ENCODE results near the gene POU2AF1.

Gene POU2AF1, protein sequence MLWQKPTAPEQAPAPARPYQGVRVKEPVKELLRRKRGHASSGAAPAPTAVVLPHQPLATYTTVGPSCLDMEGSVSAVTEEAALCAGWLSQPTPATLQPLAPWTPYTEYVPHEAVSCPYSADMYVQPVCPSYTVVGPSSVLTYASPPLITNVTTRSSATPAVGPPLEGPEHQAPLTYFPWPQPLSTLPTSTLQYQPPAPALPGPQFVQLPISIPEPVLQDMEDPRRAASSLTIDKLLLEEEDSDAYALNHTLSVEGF

DNA sequence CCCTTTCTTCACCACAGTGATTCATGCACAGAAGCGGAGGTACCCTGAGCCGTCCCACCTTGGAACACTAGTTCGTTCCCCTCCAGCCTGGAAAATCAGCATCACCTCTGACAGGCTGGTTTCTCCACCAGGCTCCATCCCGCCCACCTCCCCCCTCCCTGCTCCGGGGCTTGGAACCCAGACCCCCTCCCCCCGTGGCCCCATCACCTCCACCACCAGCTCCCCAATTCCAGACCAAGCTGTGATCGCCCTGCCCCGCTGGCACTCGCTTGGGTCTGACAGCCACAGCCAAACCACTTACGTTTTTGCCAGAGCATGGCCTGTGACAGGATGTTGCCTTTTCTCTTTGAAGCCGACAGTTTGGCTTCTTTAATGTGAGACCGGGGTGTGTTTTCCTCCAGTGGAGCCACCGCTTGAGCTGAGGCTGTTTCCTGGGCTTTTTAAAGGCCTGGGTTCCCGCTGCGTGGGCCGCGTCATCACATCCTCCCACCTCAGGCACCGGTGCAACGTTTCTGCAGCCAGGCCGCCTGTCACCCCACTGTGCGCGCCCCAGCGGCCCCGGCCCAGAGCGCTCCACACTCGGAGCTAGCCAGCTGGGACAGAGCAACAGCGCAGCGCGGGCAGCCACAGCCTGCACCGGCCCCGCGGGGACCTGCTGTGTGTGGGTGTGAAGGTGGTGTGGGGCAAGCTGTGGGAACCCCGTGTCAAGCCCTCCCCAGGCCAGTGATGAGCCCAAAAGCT lies at the start of gene POU2AF1:
Gene POU2AF1, minus strand, starts transcription at position 415 of the 741 bp plus-strand sequence. Its CDS starts 98 bp downstream, at position 317.
- DNase-seq, result peak; percentile 61

DNA sequence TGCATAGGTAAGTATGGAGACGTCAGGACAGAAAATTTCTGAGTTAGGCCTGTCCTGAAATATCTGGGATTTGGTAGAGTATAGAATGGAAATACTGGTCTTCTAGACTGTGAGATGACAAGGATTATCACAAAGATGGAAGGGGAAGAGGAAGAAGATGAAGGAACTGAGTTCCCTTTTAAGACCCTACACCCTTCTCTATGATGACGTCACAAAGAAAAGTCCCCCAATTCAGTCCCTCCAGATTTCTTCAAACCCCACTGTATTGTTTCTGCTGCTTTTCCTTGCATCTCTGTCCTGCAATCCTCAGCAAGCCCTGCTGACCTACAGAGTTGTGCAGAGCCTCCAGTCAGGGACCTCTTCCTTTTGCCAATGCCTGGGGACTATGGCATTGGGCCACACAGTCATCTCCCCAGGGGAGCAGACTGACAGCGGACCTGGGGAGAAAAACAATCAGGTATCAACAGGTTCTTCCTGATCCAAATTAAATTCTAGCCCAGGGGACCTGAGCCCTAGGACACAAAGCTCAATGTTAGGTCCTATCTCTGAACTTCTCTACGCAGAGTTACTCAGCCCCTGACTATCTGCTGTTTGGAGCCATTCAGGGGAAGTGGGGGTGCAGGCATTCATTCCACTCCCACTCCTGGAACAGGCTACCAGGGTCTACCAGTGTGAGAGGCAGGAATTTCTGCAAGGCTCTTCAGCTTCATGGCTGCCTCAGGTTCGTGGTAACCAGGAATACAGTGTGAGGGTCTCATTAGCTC lies 49.2 kb upstream of the POU2AF1 start:
- no peak for DNase-seq

DNA sequence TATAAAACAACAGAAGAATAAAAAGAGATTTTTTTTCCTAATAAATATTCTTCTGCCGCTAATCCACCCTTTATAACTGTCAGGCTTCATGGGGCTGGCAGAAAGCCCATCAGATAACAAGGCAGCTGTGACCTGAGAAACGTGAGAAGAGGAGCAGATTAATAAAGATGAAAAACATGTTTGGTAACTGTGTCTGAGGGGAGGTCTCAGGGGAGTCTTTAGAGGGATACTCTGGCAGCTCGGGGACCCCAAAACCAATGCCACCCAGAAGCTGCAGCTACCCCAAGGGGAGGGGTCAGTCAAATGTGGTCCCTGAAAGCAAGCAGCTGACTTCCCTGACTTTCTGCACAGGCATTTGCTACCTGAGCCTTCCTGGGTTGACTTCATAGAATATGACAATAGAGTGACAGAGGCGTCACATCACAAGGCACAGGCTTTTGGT lies 48.4 kb upstream of the POU2AF1 start:
- no peak for DNase-seq

DNA sequence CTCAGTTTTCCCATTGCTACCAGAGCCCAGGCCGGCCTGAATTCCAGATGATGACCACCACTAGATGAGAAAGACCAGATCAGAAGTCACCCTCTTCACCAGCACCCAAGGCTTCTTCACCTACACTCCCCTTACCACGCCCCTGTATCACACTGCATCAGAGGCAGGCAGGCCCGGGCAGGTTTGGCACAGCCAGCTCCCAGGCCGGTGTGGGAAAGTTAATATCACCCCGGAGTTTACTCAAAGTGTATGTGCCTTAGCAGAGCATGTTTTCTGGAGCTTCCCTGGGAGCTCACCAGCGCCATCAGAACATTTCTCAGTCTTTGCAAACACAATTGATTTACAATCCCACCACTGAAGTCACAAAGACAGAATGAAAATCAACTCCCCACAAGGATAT lies 47.5 kb upstream of the POU2AF1 start:
- DNase-seq, result no peak

DNA sequence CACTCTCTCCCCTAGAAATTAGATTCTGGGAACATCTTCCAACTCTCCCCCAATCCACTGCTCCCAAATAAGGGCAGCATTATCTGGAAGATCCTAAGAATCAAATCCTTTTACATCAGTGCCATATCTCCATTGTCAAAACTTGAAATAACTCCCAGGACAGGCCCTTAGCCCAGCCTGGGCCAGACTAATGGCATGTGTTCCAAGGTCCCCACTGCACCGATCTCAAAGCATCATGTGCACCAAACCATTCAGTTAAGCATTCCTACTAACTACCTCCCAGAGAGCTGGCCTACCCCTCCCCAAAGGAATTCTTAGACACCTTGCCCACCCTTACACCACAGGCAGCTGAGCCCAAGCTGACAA lies 44.2 kb upstream of the POU2AF1 start:
- DNase-seq, result no peak

DNA sequence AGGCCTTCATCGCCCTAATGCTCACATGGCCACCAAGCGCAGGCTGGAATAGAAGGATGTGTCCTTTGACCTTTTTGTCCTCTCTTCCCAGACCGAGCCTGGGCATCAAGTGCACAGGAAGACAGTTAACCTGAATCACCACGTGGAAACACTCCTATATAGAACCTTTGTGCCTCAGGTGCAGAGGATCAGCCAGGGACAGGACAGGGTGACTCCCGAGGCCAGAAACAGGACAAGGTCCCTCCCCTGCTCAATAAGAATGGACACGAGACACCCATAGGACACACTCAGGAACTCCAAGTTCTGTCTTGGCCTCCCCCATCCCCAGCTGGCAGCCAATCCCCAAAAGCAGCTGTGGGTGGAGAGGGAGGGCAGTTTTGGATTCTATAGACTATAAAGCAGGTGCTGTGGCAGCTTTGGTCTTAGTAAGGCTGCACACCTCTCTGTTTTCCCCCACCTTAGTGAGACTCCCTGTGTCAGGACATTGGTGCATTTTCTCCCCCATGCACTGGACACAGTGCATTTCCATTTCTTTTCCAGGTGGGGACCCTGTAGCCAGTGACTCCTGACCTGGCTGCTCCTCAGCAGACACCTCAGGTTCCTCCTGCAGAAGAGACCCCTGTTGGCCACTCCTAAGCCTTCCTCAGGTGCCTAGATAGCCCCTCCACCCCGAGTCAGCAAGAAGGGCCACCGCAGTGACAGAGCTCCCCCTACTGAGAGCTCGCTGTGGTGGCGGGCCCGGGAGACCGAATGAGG lies 43.6 kb upstream of the POU2AF1 start:
- peak; percentile 68 for DNase-seq

DNA sequence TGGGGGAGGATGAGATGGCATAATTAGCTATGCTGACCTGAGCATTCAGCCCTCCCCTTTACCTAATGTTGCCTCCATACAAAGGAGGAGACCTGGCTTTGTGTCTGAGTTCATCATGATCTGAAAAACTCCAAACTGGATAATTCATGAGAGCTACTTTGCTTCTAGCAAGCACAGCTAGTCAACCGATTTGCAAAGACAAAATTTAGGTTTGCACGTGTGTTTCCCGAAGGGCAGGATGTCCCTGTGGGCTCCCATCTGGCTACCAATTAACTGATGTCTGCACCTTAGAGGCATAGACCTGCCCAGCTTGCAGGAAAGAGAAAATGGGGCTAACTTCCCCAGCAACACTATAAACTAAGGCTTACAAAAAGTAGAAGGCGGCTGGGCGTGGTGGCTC lies 42.2 kb upstream of the POU2AF1 start:
- no peak for DNase-seq

DNA sequence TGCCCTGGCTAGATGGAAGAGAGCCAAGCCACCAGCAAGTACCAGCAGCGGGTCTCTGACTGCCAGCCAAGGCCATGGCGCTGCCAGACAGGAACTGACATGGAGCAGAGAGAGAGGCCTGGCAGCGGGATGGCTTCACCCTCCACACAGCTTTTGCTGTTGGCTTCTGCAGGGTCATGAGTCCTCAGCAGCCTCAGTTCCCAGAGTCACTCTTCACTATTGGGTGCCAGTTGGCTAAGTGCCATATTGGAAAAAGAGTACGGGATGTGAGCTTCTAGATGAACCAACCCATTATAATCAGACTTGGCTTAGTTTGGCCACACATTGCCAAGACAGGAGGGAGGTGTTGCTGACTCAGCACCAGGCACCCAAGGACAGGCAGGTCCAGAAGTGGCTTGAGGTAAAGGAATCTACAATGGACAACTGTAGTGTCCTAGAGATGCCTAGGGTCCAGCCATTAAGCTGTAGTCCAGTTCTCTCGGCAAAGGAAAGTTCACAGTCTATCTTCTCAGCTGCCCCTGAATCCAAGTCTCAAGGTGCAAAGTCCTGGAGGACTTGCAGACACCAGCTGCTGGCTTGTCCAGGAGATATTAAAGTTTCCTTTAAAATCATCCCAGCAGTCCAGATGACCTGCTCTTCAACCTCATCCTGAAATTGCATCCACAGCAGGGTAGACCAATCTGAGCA lies 40.7 kb upstream of the POU2AF1 start:
- DNase-seq, result no peak

DNA sequence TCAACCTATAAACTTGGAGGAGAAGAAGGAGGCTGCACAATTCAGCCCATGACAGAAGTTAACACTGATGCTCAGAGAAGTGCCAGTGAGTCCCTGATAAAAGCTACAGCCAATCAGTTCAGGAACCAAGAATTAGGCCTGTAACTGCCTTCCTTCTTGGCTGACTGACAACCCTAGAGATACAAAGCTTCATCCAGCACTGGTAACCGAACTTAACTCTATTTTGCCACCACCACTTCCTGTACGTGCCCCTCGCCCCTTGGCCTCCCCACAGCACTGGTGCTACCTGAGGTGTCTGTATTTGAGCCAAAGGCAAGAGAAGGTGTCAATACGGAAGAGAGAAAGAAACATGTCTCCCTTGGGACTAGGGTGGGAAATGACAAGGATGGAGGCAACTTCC lies 40.1 kb upstream of the POU2AF1 start:
- DNase-seq, result no peak

DNA sequence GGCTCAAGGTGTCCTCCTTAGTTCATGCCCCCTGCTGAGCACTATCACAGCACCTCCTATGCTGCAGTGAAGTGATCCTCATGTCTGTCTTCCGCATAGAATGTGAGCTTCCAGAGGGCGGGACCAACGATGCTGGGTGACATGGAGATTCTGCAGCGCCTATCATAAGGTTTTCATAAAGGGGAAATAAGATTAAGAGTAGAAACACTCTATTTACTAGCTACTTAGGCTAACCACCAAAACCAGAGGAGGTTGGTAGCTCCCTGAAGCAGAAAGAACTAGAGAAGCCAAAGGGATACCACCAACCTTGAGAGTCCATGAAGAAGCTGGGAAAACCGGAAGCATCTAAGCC lies 39.3 kb upstream of the POU2AF1 start:
- DNase-seq, result no peak

DNA sequence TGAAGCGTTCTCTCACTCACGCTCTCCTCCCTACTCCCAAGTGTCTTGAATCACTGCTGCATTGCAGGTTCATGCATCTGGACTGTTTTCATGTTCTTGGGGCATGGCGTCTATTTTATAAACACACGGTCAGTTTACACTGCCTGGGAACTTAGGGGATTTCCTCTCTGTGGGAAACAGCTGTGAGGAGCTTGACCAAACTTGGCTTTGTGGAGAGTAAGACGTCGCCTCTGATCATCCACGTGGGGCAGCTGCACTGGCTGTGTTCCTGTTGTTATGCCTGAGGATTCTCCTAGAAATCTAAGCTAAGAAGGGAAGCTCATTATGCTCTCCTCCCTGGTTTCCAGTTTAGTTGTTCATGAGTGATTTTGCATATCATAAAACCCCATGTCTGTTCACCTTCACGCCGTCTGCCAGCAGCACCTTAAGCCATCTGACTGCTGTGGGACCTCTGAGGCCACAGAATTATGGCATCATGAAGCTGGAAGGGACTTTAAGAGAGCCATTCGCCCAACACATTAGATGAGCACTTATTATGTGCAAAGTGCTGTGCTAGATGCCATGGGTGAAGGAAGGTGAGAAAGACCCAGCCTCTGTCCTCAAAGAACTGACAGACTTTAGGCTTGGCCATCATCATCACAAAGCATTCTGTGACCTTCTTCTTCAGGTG lies 38.8 kb upstream of the POU2AF1 start:
- no peak for DNase-seq

DNA sequence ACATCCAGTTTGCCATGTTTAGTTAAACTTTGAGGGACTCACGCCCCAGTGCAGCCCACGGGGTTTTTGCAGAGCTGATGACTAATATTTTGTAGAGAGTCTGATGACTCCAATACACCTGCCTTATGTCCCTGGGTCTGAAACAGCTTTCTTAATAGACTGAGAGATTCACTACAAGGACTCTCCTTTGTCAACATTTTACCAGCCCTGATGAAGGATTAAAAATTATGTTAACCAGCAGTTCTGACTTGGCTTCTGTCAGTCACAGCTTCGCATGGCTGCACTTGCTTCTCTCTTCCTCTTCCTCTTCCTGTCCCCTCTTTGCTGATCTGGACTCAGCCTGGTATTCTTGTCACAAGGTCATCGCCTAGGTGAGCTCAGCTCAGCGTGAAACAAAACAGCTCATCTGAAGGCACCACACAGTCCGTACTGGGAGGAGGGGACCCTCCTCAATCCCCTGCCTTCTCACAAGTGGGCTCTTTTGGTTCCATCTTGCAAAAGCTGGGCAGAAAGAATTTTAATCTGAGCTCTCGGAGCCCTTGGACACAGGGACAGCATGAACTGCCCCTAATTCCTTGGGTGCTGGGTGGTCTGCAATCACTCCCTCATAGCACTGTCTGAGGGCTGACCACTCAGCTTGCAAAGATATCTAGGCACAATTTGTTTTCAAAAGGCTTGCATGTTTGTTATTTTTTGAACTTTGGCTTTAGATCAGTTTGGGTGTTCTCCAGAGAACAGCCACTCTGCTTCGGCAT lies 38.1 kb upstream of the POU2AF1 start:
- peak; percentile 45 for DNase-seq

DNA sequence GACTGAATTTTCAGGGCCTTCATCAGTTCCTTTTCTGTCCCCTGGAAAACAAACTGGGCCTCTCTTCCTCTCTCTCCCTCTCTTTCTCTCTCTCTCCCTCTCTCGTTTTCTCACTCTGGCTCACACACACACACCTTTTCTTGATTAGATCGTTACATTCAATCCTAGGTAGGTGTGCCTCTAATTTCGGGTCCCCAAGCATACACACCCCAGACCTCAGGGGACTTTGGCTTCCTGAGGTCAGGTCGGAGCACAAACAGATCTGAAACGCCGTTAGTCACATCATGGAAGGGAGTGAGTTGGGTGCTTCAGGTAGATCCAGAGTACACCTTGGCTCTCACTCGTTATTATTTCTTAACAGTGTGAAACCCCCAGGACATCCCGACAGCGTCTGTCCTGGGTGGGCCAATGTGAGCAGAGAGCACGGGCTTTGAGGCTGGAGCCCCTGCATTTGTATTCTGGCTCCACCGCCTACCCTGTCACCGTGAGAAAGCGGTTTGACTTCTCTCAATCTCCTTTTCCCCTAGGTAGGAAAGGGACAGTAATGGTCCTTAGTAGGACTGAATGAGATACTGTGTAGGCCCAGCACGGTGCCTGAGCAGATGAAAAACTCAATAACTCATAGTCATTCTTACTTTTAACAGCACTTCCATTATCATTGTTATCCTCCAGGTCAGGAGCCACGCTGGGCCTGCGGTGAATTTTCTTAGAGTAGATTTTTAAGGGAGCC lies 37.3 kb upstream of the POU2AF1 start:
- no peak for DNase-seq

DNA sequence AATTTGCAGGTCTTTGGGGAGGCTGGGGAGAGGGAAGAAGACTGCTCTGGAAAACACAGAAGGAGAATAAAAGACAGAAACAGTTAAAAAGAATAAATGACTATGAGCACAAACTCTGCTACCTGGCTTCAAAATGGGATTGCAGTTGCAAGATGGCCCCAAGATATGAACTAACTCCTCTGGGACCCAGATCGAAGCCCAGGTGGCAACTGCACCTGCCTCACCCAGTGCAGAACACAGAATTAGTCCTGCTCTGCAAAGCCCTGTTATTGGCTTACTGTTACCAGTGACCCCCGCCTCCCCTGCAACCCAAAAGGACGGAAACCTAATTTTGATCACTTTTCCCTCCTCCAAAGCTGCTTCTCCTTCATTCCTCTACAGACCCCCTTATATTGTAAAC lies 35.9 kb upstream of the POU2AF1 start:
- DNase-seq, result no peak

DNA sequence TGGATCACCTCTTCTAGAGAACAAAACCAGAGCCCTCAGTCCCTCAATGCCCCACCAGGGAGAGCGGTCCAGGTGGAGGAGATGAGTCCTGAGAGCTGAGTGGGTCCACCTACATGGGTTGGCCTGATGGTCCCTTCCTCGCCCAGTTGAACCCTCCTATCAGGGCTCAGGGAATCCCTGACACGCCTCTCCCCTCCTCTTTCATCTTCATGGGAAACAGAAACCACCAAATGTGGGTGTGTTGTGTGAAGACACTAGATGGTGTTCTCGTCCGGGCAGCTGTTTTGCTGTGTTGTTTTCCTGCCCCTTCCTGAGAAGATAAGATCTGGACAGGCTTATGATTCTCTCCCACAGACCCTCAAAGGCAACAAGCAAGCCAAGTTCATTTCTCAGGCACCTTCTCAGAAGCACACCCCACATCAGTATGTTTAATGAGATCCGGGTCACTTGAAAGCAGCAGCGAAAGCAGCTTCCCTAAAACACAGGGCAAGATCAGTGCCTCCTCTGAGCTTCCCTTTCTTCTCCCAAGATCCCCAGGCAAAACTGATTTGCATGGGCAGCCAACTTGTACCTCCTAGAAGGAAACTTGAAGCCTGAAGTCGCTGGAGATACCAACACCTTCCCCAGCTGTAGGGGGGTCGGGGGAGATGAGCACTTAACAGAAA lies 35.3 kb upstream of the POU2AF1 start:
- DNase-seq, result no peak

DNA sequence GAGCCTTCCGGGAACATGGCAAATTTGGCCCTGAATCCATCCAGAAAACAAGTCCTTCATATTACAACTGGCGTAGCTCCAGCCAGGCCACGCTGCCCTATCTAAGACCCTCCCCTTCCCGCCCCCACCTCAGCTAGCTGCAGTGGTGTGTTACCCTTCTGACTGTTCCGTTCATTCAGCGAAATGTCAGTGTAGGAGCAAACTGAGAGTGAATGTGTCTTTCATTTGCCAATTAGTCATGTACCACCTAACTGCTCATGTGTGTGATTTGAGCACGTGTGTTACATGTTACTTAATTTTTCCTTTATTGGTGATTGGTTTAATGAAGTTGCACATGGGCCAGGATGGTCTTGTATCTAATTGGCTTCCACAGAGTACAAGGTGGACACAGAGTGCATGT lies 34.8 kb upstream of the POU2AF1 start:
- DNase-seq, result peak; percentile 44

DNA sequence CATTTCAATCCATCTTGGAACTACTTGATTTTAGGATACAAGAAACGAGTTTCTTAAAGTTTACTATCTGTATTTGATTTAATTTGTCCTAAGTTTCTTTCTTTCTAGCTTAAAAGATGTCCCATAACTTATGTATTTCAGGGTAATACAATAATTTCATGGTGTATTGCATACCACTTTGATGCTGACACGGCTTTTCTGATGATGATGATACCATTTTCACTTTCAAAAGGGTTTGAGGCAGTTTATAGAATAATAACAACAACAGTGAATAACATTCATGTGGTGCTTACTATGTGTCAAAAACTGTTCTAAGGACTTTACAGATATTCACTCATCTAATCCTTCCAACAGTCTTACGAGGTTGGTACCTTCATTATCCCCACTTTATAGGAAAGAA lies 33.2 kb upstream of the POU2AF1 start:
- DNase-seq, result no peak

DNA sequence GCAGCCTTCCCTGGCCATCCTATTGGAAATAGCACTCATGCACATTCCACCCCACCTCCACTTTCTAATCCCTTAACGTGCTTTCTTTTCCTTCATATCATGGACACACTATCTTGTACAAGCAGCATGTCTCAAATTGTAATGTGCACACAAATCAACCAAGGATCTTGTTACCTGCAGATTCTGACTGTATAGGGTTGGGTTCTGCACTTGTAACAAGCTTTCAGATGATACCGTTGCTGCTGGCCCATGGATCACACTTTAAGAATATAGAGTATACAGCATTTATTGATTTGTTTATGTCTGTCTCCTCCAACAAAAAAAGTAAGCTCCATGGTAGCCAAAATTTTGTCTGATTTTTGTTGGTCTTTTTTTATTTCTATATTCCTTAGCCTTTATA lies 32.4 kb upstream of the POU2AF1 start:
- DNase-seq, result no peak

DNA sequence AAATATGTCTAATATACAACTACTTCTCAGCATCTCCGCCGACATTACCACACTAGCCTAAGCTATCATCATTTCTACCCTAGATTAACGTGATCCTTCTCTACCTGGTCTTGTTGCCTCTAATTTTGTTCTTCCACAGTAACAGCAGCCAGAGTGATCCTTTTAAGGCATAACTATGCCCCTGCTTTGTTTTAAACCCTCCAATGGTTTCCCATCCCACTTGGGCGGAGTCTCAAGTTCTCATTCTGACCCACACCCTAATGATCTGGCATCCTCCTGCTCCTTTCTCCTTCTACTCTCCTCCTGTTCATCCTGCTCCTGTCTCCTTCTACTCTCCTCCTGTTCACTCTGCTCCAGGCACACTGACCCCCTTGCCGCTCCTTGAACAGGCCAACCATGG lies 31.9 kb upstream of the POU2AF1 start:
- DNase-seq, result no peak

DNA sequence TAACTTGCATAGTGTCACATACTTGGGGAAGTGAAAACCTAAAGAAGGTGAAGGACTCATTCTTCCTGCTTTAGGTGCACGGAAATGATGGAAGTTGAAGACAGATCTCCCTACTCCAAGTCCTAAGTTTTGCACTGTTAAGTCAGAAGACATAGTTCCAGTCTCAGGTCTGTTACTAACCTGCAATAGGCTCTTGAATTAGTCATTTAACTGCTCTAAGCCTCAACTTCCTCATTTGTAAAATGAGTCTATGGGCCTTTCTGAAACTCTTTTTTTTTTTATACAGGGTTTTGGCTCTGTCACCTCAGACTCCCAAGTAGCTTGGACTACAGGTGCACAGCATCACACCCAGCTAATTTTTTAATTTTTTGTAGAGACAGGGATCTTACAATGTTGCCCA lies 30.8 kb upstream of the POU2AF1 start:
- DNase-seq, result no peak

Measured in stimulated activated CD4-positive, alpha-beta T cell treated with anti-CD3 and anti-CD28 coated beads, Interleukin-4, amount 100 ng/mL, for 1 hour (primary cell).